ENCODE measurements around the gene TMEM14A. TPM values are rescaled to one million over a fixed set of nuclear protein-coding genes. Genes with fewer than 3 reads are reported as not detected.

TMEM14A gene
- total RNA-seq, 2 donors from 2014 or later: 7.9 to 13.3 TPM

DNA sequence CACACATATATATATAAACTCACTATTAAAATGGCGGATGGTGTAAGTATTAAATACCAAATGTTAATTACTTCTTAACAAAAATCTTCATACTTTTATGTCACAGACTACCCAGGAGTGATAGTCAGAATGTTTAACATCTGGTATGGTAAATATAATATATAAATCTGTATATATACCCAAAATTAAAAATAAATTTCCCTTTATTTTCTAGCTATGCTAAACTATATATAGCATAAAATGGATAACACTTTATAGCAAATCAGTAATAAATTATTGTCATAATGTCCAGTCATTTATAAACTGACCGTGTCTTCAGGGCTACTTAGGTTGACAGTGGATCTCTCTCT is 55.3 kb downstream of the TMEM14A start:
- DNase-seq: no peak
- ATAC-seq: no peak
- intact Hi-C loops (cut with DNase I): no loop called here

DNA sequence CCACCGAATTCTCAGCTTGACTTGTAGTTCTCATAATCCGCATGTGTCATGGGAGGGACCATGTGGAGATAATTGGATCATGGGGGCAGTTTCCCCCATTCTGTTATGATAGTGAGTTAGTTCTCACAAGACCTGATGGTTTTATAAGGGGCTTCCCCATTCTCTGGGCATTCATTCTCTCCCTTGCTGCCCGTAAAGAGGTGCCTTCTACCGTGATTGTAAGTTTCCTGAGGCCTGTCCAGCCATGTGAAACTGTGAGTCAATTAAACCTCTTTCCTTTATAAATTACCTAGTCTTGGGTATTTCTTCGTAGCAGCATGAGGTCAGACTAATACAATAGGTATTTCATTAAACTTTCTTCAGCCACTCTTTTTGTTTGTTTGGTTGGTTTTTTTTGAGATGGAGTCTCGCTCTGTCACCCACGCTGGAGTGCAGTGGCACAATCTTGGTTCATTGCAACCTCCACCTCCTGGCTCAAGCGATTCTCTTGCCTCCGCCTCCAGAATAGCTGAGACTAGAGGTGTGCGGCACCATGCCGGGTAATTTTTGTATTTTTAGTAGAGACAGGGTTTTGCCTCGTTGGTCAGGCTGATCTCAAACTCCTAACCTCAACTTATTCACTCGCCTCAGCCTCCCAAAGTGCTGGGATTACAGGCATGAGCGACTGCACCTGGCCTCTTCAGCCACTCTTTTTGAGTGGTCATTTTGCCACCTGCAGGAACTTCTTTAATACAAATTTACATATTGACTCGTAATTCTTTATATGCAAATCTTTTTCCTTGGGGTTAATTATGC is 56.0 kb downstream of the TMEM14A start:
- intact Hi-C loops (cut with DNase I): no loop called here
- DNase-seq (no peak), ATAC-seq (no peak)

DNA sequence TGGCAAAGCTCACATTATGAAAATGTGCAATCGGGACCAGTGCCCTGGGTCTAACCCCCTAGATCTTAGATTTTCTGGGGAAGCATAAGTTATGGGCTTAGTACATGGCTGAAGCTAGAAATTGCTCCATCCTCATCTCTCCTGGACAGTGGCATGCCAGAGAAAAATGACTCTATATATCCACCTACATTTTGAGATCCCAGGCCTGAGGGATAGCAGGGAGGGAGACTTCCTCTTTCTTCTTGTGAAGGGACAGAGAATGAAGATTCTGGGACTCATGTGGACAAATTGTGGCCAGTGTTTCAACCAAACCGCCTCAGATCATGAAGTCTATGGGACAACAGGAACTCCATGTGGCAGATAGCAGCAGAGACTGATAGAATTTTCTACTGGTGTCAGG is 57.0 kb downstream of the TMEM14A start:
- ATAC-seq (no peak), DNase-seq (no peak)
- intact Hi-C loops (cut with DNase I): no loop called here

DNA sequence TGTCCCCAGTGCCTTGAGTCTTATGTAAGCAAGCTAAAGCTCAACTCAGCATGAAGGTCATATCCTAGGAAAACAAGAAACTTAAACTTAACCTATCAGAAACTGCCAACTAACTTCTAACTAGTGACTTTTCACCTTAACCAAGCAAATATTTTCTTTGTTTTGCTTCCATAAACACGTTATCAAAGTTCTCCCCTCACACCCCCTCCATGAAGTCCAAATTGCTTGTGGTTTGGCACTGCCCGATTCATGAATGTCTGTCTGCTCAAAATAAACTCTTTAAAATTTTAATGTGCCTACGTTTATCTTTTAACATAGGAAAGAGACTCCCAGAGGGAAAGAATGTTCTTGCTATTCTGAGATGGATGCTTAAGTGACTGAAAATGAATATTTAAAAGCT is 57.5 kb downstream of the TMEM14A start:
- no peak for ATAC-seq
- intact Hi-C loops (cut with DNase I): no loop called here
- DNase-seq: no peak

DNA sequence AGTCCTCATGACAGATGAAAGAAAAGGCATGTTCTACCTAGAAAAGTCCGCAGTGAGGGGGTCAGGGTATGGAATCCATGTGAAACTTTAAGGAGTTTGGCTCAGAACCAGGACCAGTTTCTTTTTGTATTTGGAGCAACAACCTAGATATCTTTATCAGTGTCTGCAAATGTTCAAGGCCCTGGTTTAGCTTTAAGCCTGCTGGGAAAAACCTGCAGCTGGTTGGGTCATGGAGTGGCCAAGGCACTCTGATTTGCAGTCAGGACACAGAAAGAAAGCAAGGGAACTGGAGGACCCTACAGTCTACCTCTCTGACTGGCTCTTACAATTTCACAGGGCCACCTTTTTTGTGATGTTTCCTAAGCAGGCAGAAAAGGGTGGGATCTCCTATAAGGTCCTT is 58.7 kb downstream of the TMEM14A start:
- DNase-seq: no peak
- no peak for ATAC-seq
- intact Hi-C loops (cut with DNase I): no loop called here

DNA sequence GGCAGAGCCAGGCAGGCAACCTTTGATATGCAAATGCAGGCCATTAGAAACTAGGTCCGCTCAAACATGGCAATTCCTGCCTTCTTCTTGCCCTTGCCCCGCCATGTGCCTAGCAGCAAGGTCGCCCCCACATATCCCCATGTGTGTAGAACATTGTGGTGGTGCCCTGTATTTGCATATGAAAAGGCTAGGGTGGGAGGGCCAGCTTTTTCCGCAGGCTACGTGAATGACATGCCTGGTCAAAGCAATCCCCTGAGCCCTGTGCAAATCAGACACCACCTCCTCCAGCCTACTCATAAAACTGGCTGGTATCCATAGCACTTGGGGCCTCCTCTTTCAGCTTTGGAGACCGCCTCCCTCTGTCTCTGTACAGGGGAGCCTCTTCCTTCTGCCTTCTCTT is 60.8 kb downstream of the TMEM14A start:
- intact Hi-C loops (cut with DNase I): no loop called here
- DNase-seq: no peak
- ATAC-seq: no peak

DNA sequence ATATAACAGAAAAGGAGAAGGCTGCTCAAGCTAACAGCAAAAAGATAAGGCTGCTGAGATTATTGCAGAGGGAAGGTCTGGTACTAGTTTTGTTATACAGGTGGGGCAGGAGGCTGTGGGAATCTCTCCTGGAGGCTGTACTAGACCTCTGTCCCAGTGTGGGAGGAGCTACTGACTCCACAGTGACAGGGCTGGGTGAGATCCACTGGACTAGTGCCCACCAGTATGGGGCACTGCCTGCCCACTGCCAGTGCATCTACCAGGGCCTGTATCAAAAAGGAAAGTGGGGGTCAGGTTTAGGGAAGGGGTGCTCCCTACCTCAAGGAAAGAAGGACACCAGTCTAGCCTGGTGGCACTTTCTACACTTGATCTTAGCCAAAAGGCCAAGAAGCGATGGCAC is 62.3 kb downstream of the TMEM14A start:
- intact Hi-C loops (cut with DNase I): no loop called here
- ATAC-seq (no peak), DNase-seq (no peak)

DNA sequence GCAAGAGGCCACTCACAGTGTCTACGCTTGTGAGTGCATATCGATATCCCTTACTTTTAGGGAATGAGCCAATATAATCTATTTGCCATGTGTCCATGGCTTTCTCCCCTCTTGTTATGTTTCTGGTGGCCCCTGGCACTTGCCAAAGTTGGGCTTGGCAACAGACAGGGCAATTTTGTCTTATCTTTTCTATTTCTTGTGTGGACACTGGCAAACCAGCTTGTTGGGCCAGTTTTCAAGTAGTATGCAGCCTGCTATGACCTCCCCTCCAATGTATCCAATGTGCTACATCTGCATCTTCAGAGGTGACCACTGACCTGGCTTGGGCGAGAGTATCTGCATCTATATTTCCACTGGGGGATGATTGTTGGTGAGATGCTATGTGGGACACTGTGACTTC is 63.2 kb downstream of the TMEM14A start:
- ATAC-seq: no peak

DNA sequence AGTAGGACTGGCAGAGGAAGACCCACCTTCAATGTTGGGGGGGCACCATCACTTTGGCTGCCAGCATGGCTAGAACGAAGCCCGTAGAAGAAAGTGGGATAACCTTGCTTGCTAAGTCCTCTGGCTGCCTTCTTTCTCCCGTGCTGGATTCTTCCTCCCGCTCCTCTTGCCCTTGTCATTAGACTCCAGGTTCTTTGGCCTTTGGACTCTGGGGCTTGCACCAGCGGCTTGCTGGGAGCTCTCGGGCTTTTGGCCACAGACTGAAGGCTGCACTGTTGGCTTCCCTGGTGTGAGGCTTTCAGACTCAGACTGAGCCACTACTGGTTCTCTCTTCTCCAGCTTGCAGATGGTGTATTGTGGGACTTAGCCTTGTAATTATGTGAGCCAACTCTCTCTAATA is 64.2 kb downstream of the TMEM14A start:
- ATAC-seq (no peak), DNase-seq (no peak)
- intact Hi-C loops (cut with DNase I): no loop called here

More for the DNA sequence above, 63.2 kb downstream of the TMEM14A start:
- no peak for DNase-seq
- intact Hi-C loops (cut with DNase I): no loop called here

DNA sequence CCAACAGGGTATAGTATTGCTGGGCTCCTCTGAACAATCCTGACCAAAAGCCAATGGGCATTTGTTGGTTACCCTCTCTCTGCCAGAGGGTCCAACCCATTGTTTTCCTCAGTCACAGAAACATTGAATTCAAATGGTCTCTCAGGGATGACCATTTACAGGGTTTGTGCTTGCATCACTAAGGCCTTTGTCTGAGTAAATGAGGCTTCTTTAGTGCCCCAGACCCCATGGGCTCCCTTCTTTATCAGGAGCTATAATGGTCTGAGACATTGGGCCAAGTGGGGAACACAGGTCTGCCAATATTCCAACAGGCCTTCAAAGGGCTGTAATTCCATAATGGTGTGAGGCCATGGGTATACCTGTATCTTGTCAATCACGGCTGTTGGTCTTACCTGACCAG is 65.2 kb downstream of the TMEM14A start:
- intact Hi-C loops (cut with DNase I): no loop called here
- ATAC-seq: no peak

More for the DNA sequence above, 65.2 kb downstream of the TMEM14A start:
- DNase-seq: no peak

Other genes with a start within 250 kb of the TMEM14A start
- gene TRAM2, start 94.1 kb upstream of the TMEM14A start, total RNA-seq: 10 to 100 TPM; 14.1 to 19.2 TPM
- not detected for gene GSTA2, start 92.4 kb downstream of the TMEM14A start, total RNA-seq
- gene GSTA1, start 132.7 kb downstream of the TMEM14A start, total RNA-seq: not detected
- gene GSTA5, start 169.7 kb downstream of the TMEM14A start, total RNA-seq: not detected
- not detected for gene GSTA3, start 238.6 kb downstream of the TMEM14A start, total RNA-seq